Stimulated activated naive CD4-positive, alpha-beta T cell treated with Interleukin-2 at 50 U/mL for 16 hours (primary cell): ENCODE measurements around the gene GNAI1.

Experiments used
- DNase-seq: peaks from one replicate; lab custom pipeline; 2025; lab: John Stamatoyannopoulos, UW

Gene GNAI1

DNA sequence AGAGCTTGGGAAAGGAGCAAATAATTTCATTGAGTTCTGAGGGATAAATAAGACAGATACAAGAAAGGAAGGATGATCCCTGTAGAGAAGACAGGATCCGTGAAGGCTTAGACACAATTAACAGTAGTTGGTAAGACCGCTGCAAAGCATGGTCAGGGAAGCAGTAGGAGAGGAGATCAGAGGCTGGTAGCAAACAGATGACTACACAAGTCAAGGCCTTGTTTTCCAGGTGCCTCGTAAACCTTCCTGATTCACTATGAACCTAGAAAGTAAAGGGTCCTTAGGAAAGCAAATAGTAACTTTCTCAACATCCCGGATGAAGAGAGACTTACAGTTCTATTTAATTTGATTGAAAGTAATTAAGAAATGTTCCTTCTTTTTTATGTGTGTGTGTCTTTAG, 118.6 kb downstream of the GNAI1 start:
- no peak for DNase-seq

- no peak for DNase-seq
Measured at GRCh38 chr7:80253653-80254052, 119.0 kb downstream of the GNAI1 start.

DNA sequence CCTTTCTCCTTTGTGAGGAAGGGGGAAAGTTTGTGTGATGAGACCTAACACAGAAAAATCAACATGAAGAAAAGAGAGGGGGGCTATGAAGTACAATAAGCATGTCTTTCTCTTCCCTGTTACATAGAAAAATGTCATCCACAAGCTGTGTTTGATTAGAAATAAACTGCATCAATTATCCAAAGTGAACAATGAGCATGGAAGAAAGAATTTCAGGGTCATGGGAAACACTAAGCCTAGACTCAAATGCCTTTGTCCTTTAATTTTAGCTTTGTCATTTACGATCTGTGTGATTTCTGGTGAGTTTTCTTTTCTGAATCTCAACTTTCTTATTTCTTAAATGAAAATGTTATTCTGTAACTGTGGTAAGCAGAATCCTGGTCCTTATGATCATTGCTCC, 121.0 kb downstream of the GNAI1 start:
- no peak for DNase-seq

DNA sequence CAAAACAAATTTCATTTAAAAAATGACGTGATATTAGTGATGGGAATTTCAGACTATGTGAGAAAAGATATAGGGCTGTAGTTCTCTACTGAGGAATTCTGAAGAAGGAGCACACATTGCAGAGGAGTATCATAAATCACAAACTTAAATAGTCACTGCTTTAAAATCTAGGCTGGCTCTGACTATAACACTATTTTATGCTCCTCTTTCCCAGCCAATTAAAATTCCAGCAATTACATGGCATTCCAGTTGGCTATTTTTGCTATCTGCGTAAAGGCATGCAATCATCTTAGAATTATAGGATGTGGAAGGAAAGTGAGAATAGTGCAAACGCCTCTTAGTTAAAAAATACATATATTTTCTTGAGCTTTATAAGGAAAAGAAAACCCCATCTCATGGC, 123.1 kb downstream of the GNAI1 start:
- no peak for DNase-seq

- DNase-seq, result no peak
Measured at GRCh38 chr7:80260606-80261005, 126.0 kb downstream of the GNAI1 start.

DNA sequence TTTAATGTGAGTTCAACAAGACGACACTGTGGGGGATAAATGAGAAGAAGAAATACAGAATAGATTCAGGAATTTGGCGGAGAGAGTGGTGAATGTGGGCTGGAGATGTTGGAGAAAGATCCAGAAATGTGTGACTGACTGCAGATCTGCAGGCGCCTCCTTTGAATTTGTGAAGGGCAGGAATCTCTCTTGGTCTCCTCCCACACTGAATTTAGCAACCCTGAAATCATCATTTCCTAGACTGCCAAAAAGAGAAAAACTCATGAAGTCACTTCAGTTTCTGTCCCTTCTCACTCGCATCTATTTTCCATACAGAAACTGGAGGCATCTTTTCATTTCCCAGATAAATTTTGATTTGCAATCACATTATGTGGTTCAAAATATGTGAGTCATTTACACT, 128.7 kb downstream of the GNAI1 start:
- no peak for DNase-seq

DNA sequence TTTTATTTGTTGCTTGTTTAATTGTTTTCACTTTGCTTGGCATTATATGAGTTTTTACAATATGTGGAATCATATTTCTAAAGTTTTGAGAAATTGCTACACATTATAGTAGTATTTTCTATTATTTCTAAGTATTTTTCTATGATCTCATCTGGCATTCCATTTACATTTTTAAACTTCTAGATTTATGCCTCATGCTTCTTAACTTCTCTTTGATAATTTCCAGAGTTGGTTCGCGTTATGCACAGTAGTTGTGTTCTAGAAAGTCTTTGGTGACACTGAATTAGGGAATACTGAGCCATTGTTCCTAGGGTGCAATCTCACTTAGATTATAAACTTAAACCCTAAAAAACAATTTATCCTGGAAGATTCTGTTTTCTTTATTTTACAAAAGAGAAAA, 129.2 kb downstream of the GNAI1 start:
- DNase-seq, result no peak

GRCh38 chr7:80264769-80265495, 130.3 kb downstream of the GNAI1 start:
- no peak for DNase-seq

GRCh38 chr7:80272560-80273239, 138.1 kb downstream of the GNAI1 start:
- no peak for DNase-seq

- DNase-seq, result no peak
Measured at GRCh38 chr7:80273327-80273726, 138.7 kb downstream of the GNAI1 start.

- no peak for DNase-seq
Measured at GRCh38 chr7:80275192-80275605, 140.6 kb downstream of the GNAI1 start.
